Kidney epithelial cell (primary cell): ENCODE results near the gene RNF130. TPM values are rescaled to one million over a fixed set of nuclear protein-coding genes. Genes with fewer than 3 reads are reported as not detected.

Experiments used
- DNase-seq: peaks from one replicate; pipeline ENCODE4 v3.0.0-alpha.2; 2010; ENCODE audit warnings: low read depth
- H3K27me3 ChIP-seq: 2 replicates; pipeline ENCODE4 v1.6.0; 2011; ENCODE audit warnings: low read length; ENCODE audit not compliant: control insufficient read depth, insufficient read depth
- H3K36me3 ChIP-seq: 2 replicates; pipeline ENCODE4 v1.5.1; 2011; ENCODE audit warnings: low read length; ENCODE audit not compliant: control insufficient read depth, insufficient read depth
- H3K4me3 ChIP-seq: 2 replicates; pipeline ENCODE4 v1.5.1; 2011; ENCODE audit warnings: low read depth, mild to moderate bottlenecking, control low read depth, low read length
- CTCF ChIP-seq: IDR thresholded peaks from 2 replicates; pipeline ENCODE4 v1.5.1; 2011; ENCODE audit warnings: mild to moderate bottlenecking, moderate library complexity, low read length, control low read depth, inconsistent platforms; ENCODE audit not compliant: insufficient read depth, poor library complexity, severe bottlenecking
- total RNA-seq: library from RNA; depleted of rRNA; stranded (reverse); fragments of >200 nt; gene quantifications from 2 replicates; pipeline ENCODE4 v1.2.3, GENCODE V29; 2015

RNF130 gene
- total RNA-seq, 1 donor from 2014 or later: 42.0 TPM

- H3K27me3 ChIP-seq: peaks cover 4% of the 10 kb centered on the region
- no peak overlapping the region for H3K4me3 ChIP-seq
- H3K36me3 ChIP-seq: no peaks in the 10 kb centered on the region
- TF ChIP-seq CTCF: no peak
- no peak for DNase-seq
Measured at GRCh38 chr5:180067986-180068385, 3.6 kb downstream of the RNF130 start.

GRCh38 chr5:180060192-180060591 lies 11.4 kb downstream of the RNF130 start:
- TF ChIP-seq CTCF: no peak
- H3K27me3 ChIP-seq: no peaks in the 10 kb centered on the region

GRCh38 chr5:180059326-180059725 lies 12.2 kb downstream of the RNF130 start:
- H3K27me3 ChIP-seq: no peaks in the 10 kb centered on the region
- TF ChIP-seq CTCF: no peak
- DNase-seq: no peak
- H3K36me3 ChIP-seq: no peaks in the 10 kb centered on the region
- H3K4me3 ChIP-seq: no peak overlapping the region

More at GRCh38 chr5:180060192-180060591, 11.4 kb downstream of the RNF130 start:
- no peaks in the 10 kb centered on the region for H3K36me3 ChIP-seq
- no peak for DNase-seq
- no peak overlapping the region for H3K4me3 ChIP-seq

GRCh38 chr5:180056153-180056552 lies 15.4 kb downstream of the RNF130 start:
- Histone ChIP-seq H3K4me3 (no peak overlapping the region), H3K27me3 (no peaks in the 10 kb centered on the region), H3K36me3 (no peaks in the 10 kb centered on the region)
- DNase-seq: no peak
- no peak for TF ChIP-seq CTCF

GRCh38 chr5:180054226-180054625 lies 17.3 kb downstream of the RNF130 start:
- no peak for DNase-seq
- no peak for TF ChIP-seq CTCF
- H3K4me3 ChIP-seq: no peak overlapping the region
- no peaks in the 10 kb centered on the region for H3K36me3 ChIP-seq
- no peaks in the 10 kb centered on the region for H3K27me3 ChIP-seq

- Histone ChIP-seq H3K36me3 (no peaks in the 10 kb centered on the region), H3K4me3 (no peak overlapping the region), H3K27me3 (no peaks in the 10 kb centered on the region)
- no peak for TF ChIP-seq CTCF
- no peak for DNase-seq
Measured at GRCh38 chr5:180053061-180053602, 18.4 kb downstream of the RNF130 start.
